ENCODE data around the gene MED13L. TPM values are rescaled to one million over a fixed set of nuclear protein-coding genes. Genes with fewer than 3 reads are reported as not detected.

The MED13L gene
- total RNA-seq, 4 donors from 2014 or later = 153 to 251 (median 194) TPM

GRCh38 chr12:116092162-116092561 lies 185.3 kb downstream of the MED13L start:
- DNase-seq (ENCODE audit: low spot score) (no peak), ATAC-seq (ENCODE audit: low FRiP score) (peak; percentile 72)
- no peak for TF ChIP-seq CTCF (IDR thresholded peaks at IDR 0.05)

- no peak for TF ChIP-seq CTCF (IDR thresholded peaks at IDR 0.05)
- no peak for DNase-seq (ENCODE audit: low spot score)
- no peak for ATAC-seq (ENCODE audit: low FRiP score)
Observed at GRCh38 chr12:116091579-116091978, 185.9 kb downstream of the MED13L start.

GRCh38 chr12:116090516-116090915 lies 187.0 kb downstream of the MED13L start:
- no peak for TF ChIP-seq CTCF (IDR thresholded peaks at IDR 0.05)
- ATAC-seq (ENCODE audit: low FRiP score) (no peak), DNase-seq (ENCODE audit: low spot score) (no peak)

- no peak for ATAC-seq (ENCODE audit: low FRiP score)
- no peak for TF ChIP-seq CTCF (IDR thresholded peaks at IDR 0.05)
- DNase-seq (ENCODE audit: low spot score) = no peak
Observed at GRCh38 chr12:116089080-116089479, 188.4 kb downstream of the MED13L start.

GRCh38 chr12:116087962-116088361 lies 189.5 kb downstream of the MED13L start:
- no peak for TF ChIP-seq CTCF (IDR thresholded peaks at IDR 0.05)
- DNase-seq (ENCODE audit: low spot score) (no peak), ATAC-seq (ENCODE audit: low FRiP score) (no peak)

GRCh38 chr12:116087399-116087798 lies 190.1 kb downstream of the MED13L start:
- TF ChIP-seq CTCF (IDR thresholded peaks at IDR 0.05) = no peak
- ATAC-seq (ENCODE audit: low FRiP score) = no peak
- no peak for DNase-seq (ENCODE audit: low spot score)

GRCh38 chr12:116080415-116080814 lies 197.1 kb downstream of the MED13L start:
- no peak for DNase-seq (ENCODE audit: low spot score)
- no peak for ATAC-seq (ENCODE audit: low FRiP score)
- no peak for TF ChIP-seq CTCF (IDR thresholded peaks at IDR 0.05)

All from omental fat pad (tissue), 4 donors.